ENCODE measurements around the gene PLPPR1.

DNA sequence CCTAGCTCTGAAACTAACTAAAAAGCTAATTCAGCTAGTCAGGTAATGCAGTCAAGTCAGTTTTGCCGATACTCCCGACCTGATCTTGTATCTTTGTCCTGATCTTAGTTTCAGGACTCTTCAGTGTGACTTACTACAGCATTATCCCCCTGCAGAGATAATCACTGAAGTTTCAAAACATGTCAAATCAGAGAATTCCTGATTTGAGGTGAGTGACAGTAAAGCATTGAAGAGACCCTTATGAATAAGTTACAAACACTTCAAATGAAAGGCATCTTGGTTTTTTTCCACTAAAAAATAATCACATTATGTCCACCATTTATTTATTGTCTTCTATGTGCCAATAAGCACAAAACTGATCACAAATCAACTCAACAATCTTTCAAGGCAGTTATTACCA is 308.7 kb downstream of the PLPPR1 start:
- TF ChIP-seq CTCF (IDR thresholded peaks at IDR 0.05) (no peak), POLR2A (IDR thresholded peaks at IDR 0.05) (no peak)
